ENCODE results near the gene ANKRD63. TPM values are rescaled to one million over a fixed set of nuclear protein-coding genes. Genes with fewer than 3 reads are reported as not detected.

Gene ANKRD63
- polyA plus RNA-seq, 1 experiment: not detected

DNA sequence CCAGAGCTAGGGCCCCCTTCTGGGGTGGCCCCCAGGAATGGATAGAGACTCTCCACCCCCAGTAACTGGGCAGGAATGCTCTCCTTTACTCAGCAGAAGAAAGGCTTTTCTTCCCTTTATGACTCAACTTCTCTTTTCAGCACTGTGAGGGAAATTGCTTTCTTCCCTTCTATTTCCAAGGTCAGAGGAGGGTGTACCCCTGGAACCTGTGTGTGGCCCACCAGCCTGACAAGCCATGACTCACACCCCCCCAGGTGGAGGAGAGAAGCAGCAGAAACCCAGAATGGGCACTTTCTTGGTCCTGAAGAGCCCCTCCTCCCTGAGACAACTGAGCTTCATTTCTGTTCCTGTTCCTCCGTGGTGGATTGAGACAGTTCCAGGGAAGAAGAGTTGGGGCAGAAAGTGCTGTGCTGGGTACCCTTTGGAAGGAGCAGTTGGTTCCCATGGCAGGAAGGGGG is 2.7 kb upstream of the ANKRD63 start:
- TF ChIP-seq, protein P1, sequence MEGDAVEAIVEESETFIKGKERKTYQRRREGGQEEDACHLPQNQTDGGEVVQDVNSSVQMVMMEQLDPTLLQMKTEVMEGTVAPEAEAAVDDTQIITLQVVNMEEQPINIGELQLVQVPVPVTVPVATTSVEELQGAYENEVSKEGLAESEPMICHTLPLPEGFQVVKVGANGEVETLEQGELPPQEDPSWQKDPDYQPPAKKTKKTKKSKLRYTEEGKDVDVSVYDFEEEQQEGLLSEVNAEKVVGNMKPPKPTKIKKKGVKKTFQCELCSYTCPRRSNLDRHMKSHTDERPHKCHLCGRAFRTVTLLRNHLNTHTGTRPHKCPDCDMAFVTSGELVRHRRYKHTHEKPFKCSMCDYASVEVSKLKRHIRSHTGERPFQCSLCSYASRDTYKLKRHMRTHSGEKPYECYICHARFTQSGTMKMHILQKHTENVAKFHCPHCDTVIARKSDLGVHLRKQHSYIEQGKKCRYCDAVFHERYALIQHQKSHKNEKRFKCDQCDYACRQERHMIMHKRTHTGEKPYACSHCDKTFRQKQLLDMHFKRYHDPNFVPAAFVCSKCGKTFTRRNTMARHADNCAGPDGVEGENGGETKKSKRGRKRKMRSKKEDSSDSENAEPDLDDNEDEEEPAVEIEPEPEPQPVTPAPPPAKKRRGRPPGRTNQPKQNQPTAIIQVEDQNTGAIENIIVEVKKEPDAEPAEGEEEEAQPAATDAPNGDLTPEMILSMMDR (IDR thresholded peaks at IDR 0.05; ENCODE audit: low read depth, low read length): no peak
- ChIA-PET CTCF (interaction anchor here (0.6 to 6.9 kb wide), 5 partner anchors 11 to 68 kb away, joined by 3 to 56 read pairs (median 3); no protein-coding TSS in a partner anchor), POLR2A (interaction anchor here (0.7 kb wide), 1 partner anchor 37 kb away, joined by 3 read pairs; no protein-coding TSS in a partner anchor)
- H3K9me3 ChIP-seq (ENCODE audit: control insufficient read depth, insufficient read depth, low read length): peaks cover 7% of the 10 kb centered on the region; the same call in 1 of the 2 replicates
- no peak overlapping the region for H3K27ac ChIP-seq (ENCODE audit: low read depth, low read length)
- H3K4me3 ChIP-seq (ENCODE audit: low read depth, low read length): no peak overlapping the region
- DNase-seq (ENCODE audit: low read depth, low spot score): no peak
- H3K27me3 ChIP-seq (ENCODE audit: control insufficient read depth, insufficient read depth, low read length): peaks cover 59% of the 10 kb centered on the region

DNA sequence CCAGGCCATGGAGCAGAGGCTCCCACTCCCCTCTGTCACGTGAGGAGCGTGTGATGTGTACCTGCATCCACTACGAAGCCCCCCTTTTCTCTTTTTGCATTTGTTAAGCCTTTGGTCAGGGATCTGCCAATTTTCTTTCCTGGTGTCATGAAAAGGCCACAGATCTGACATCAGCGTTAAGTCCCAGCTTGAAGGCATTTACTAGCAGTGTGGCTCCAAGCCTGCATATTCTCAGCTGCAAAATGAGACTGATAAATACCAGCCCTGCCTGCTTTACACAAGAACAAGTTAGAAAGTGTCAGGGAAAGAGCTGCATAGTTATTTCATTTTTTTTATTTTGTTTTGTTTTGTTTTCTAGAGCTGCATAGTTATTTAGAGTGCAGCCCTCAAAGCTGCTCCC is 2.3 kb upstream of the ANKRD63 start:
- no peak overlapping the region for H3K4me3 ChIP-seq (ENCODE audit: low read depth, low read length)
- no peak for DNase-seq (ENCODE audit: low read depth, low spot score)
- ChIA-PET CTCF (interaction anchor here (0.6 to 6.9 kb wide), 4 partner anchors 11 to 68 kb away, joined by 3 to 56 read pairs (median 4); no protein-coding TSS in a partner anchor), POLR2A (interaction anchor here (0.7 kb wide), 1 partner anchor 38 kb away, joined by 3 read pairs; no protein-coding TSS in a partner anchor)
- TF ChIP-seq, protein P1 (IDR thresholded peaks at IDR 0.05; ENCODE audit: low read depth, low read length): no peak
- H3K9me3 ChIP-seq (ENCODE audit: control insufficient read depth, insufficient read depth, low read length): peaks cover 7% of the 10 kb centered on the region; the same call in 1 of the 2 replicates
- no peak overlapping the region for H3K27ac ChIP-seq (ENCODE audit: low read depth, low read length)
- H3K27me3 ChIP-seq (ENCODE audit: control insufficient read depth, insufficient read depth, low read length): peaks cover 59% of the 10 kb centered on the region

DNA sequence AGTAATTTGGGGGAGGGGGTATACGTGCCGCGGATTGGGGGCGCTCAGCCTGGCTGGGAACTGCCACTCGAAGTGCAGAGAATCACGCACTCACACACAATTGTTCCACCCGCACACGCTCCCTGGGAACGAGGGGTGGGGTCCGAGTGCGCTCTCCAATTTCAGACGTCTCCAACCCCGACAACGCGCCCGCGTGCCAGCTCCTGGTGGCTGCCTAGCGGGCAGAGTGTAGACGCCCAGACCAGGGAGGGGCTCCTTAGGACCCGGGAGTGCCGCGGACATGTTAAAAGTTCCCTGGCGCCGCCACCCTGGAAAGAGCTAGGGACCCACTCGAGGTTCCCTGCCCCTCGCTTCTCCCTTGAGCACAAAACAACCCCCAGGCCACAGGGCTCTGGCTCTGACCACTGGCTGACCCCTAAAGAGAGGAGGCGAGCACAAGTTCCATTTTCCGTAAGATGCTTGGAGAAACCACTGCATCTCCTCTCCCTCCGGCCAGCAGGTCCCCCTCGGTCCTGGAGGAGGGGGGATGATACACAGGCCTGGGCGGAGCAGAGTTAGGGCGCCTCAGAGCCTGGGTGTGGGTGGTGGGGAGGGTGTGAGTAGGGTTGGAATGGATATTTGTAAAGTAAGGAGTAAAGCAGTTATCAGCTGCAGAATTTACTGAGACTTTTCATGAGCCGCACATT is 894 bp upstream of the ANKRD63 start:
- ChIA-PET POLR2A (no interaction called here), CTCF (interaction anchor here (0.7 to 1.1 kb wide), 4 partner anchors 9 to 172 kb away, joined by 3 to 5 read pairs (median 4); no protein-coding TSS in a partner anchor)
- H3K27me3 ChIP-seq (ENCODE audit: control insufficient read depth, insufficient read depth, low read length): peaks cover 64% of the 10 kb centered on the region
- H3K9me3 ChIP-seq (ENCODE audit: control insufficient read depth, insufficient read depth, low read length): peaks cover 7% of the 10 kb centered on the region; the same call in 1 of the 2 replicates
- DNase-seq (ENCODE audit: low read depth, low spot score): no peak
- H3K27ac ChIP-seq (ENCODE audit: low read depth, low read length): no peak overlapping the region
- TF ChIP-seq, protein P1 (IDR thresholded peaks at IDR 0.05; ENCODE audit: low read depth, low read length): no peak
- H3K4me3 ChIP-seq (ENCODE audit: low read depth, low read length): no peak overlapping the region

DNA sequence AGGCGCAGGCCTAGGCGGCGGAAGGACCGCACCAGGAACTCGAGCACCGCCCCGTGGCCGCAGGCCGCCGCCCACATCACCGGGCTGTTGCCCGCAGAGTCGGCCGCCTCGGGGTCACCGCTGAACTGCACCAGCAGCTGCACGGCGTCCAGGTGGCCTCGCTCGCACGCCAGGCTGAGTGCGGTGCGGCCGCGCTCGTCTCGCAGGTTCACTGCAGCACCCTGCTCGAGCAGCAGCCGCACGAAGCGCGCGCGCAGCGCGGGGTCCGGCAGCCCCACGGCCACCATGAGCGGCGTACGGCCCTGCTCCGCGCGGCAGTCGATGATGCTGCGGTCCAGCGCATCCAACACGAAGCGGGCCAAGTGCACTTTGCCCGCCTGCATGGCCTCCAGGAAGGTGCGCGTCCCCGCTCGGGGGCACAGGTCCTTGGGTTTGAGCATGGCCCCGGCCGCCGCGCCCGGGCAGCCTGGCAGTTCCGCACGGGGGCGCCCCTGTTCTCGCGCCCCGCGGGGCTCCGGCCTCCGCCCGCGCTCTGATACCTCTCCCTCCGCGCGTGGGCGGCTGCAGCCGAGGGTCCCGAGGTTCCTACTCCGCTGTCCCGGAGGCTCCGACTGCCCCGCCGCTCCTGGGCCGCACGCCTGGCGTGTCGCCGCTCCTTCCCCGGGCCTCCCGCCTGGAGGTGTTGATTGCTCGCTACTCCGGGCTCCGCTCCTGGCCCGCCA is 556 bp downstream of the ANKRD63 start:
- Histone ChIP-seq H3K9me3 (ENCODE audit: control insufficient read depth, insufficient read depth, low read length) (peaks cover 7% of the 10 kb centered on the region; the same call in 1 of the 2 replicates), H3K27ac (ENCODE audit: low read depth, low read length) (no peak overlapping the region), H3K27me3 (ENCODE audit: control insufficient read depth, insufficient read depth, low read length) (peaks cover 77% of the 10 kb centered on the region), H3K4me3 (ENCODE audit: low read depth, low read length) (peak overlapping the region; percentile 44)
- ChIA-PET CTCF (no interaction called here), POLR2A (no interaction called here)
- DNase-seq (ENCODE audit: low read depth, low spot score): no peak
- TF ChIP-seq, protein P1 (IDR thresholded peaks at IDR 0.05; ENCODE audit: low read depth, low read length): peak; percentile 14; the same call in 1 of the 2 replicates

All from AG04450 (cell line).